Upper lobe of left lung (tissue), 6 donors: Measurements from ENCODE around the gene LRP1. TPM values are rescaled to one million over a fixed set of nuclear protein-coding genes. Genes with fewer than 3 reads are reported as not detected.

Experiments
- ATAC-seq, 2 donors: fragments of 200-7000 bp; cut with Tn5 transposase; one replicate each; pipeline ENCODE4 v1.9.1; 2022; ENCODE audit warnings: mild to moderate bottlenecking in 2 of 2, moderate library complexity in 2 of 2; ENCODE audit not compliant: low FRiP score in 2 of 2
- DNase-seq, 2 donors: peaks; one replicate each; pipeline ENCODE4 v3.0.0-alpha.2; 2019 to 2020
- H3K27ac ChIP-seq, 4 donors: fragments of 200-600 bp; sonication (generic); one replicate each; pipeline ENCODE4 v1.5.1; 2016 to 2019
- H3K27me3 ChIP-seq, 4 donors: fragments of 200-600 bp; sonication (generic); one replicate each; pipeline ENCODE4 v1.5.1; 2017 to 2019
- H3K36me3 ChIP-seq, 4 donors: fragments of 200-600 bp; sonication (generic); one replicate each; pipeline ENCODE4 v1.5.1; 2016 to 2019
- H3K4me1 ChIP-seq, 4 donors: fragments of 200-600 bp; sonication (generic); one replicate each; pipeline ENCODE4 v1.5.1; 2018 to 2019
- H3K4me3 ChIP-seq, 4 donors: fragments of 200-600 bp; sonication (generic); one replicate each; pipeline ENCODE4 v1.5.1; 2017 to 2019; ENCODE audit warnings: mild to moderate bottlenecking in 2 of 4, moderate library complexity in 1 of 4
- H3K9me3 ChIP-seq, 4 donors: fragments of 200-600 bp; sonication (generic); one replicate each; pipeline ENCODE4 v1.5.1; 2018 to 2019
- EP300 ChIP-seq, 4 donors: sonication (generic); formaldehyde crosslinking; IDR thresholded peaks; one replicate each; pipeline ENCODE4 v1.5.1; 2017; ENCODE audit warnings: antibody characterized with exemption in 4 of 4, control low read depth in 2 of 4
- POLR2A ChIP-seq, 4 donors: fragments of 450-650 bp; IDR thresholded peaks; one replicate each; pipeline ENCODE4 v1.5.1; 2016 to 2017; ENCODE audit warnings: antibody characterized with exemption in 4 of 4, mild to moderate bottlenecking in 2 of 4
- POLR2AphosphoS5 ChIP-seq, 2 donors: sonication (generic); formaldehyde crosslinking; IDR thresholded peaks; one replicate each; pipeline ENCODE4 v1.5.1; 2017; ENCODE audit warnings: antibody characterized with exemption in 2 of 2
- WGBS, 2 donors: methylation state at CpG; one replicate each; pipeline ENCODE4 v1.1.5; 2017 to 2018; 5-methylcytosine and 5-hydroxymethylcytosine counted together
- total RNA-seq, 6 donors: library from RNA; depleted of rRNA in 4 of 6; stranded (reverse); fragments of >200 nt in 4 of 6; gene quantifications; one replicate each; pipeline versions ENCODE4 v1.1.0 to v1.2.1, GENCODE V29; 2016 to 2021
- TF ChIP-seq, protein P1 (sequence below), 6 experiments: fragments of 450-650 bp in 4 of 6; fragments of 200-600 bp in 2 of 6; sonication (generic) in 2 of 6; IDR thresholded peaks; one replicate each; pipeline ENCODE4 v1.5.1; 2016 to 2019; ENCODE audit warnings: antibody characterized with exemption in 6 of 6
- donor health status: DM: no; HTN: no; CAD: no; lungs with moderate emphysema.
- donor health status: DM: no; HTN: yes; CAD: no; lungs with severe emphysema.

Gene LRP1
- total RNA-seq, 6 donors from 2014 or later, result 137 to 504 (median 308) TPM

DNA sequence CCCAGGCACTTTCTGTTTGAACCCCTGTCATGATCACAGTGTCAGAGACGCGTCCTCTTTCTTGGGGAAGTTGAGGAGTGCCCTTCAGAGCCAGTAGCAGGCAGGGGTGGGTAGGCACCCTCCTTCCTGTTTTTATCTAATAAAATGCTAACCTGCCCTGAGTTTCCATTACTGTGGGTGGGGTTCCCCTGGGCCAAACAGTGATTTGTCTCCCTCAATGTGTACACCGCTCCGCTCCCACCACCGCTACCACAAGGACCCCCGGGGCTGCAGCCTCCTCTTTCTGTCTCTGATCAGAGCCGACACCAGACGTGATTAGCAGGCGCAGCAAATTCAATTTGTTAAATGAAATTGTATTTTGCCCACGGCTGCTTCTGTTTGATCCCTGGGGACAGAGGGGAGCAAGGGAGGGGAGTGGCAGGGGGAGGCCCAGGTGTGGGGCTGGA lies 106.3 kb downstream of the LRP1 start:
- peak overlapping the region in 3 of 4 donors; percentile 17 to 55 (median 50) for H3K27ac ChIP-seq
- DNase-seq, result no peak
- H3K36me3 ChIP-seq, result peaks cover 0 to 40% (median 36%) of the 10 kb centered on the region in 4 donors
- TF ChIP-seq POLR2A (IDR thresholded peaks at IDR 0.05) (no peak), EP300 (IDR thresholded peaks at IDR 0.05) (no peak), POLR2AphosphoS5 (IDR thresholded peaks at IDR 0.05) (no peak)
- TF ChIP-seq, protein P1, sequence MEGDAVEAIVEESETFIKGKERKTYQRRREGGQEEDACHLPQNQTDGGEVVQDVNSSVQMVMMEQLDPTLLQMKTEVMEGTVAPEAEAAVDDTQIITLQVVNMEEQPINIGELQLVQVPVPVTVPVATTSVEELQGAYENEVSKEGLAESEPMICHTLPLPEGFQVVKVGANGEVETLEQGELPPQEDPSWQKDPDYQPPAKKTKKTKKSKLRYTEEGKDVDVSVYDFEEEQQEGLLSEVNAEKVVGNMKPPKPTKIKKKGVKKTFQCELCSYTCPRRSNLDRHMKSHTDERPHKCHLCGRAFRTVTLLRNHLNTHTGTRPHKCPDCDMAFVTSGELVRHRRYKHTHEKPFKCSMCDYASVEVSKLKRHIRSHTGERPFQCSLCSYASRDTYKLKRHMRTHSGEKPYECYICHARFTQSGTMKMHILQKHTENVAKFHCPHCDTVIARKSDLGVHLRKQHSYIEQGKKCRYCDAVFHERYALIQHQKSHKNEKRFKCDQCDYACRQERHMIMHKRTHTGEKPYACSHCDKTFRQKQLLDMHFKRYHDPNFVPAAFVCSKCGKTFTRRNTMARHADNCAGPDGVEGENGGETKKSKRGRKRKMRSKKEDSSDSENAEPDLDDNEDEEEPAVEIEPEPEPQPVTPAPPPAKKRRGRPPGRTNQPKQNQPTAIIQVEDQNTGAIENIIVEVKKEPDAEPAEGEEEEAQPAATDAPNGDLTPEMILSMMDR (IDR thresholded peaks at IDR 0.05), result no peak
- no peaks in the 10 kb centered on the region for H3K9me3 ChIP-seq
- no peak overlapping the region for H3K4me3 ChIP-seq
- peaks cover 29 to 44% (median 37%) of the 10 kb centered on the region in 4 donors for H3K4me1 ChIP-seq
- no peak for ATAC-seq
- 90 to 91% methylated on average over 10 of the region's 10 CpGs for WGBS, 2 donors
- peaks cover 0 to 16% (median 14%) of the 10 kb centered on the region in 4 donors for H3K27me3 ChIP-seq

DNA sequence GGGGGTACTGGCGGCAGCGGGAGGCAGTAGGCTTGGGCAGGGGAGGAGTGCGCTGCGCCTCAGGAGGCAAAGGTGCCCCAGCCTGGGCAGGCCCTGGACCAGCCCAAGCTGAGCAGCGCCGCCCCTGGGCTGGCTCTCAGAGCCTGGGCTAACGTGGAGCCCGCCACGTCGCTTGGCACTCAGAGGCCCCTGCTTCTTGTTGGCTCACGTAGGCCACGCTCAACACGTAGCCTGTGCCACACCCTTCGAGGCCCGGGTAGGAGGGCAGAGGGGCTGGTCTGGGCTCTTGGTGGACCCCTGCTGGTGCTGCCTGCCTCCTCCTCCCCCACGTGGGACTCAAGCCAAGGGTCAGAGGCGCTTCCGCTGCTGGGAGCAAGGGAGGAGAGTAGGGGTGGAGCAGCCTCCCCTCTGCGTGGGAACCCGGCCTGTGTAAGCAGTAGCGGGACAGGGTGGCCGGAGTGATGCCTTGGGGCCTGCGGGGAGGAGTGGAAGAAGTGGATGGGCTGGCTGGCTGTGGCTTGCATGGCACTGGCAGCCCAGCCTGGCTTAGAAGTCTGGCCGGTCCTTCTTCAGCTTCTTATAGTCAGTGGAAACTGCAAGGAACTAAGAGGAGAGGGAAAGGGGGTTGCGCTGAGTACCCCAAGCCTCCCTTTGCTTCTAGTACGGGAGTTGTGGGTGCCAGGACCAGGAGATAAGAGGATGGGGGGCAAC lies 106.9 kb downstream of the LRP1 start:
- Histone ChIP-seq H3K27ac (peak overlapping the region; percentile 17 to 67 (median 48)), H3K4me1 (peaks cover 32 to 45% (median 40%) of the 10 kb centered on the region in 4 donors), H3K9me3 (no peaks in the 10 kb centered on the region), H3K4me3 (peak overlapping the region in 2 of 4 donors; percentile 16 to 28), H3K27me3 (peaks cover 0 to 21% (median 18%) of the 10 kb centered on the region in 4 donors), H3K36me3 (peaks cover 0 to 40% (median 36%) of the 10 kb centered on the region in 4 donors)
- ATAC-seq (no peak), DNase-seq (peak in 1 of 2 donors; percentile 79)
- TF ChIP-seq EP300 (IDR thresholded peaks at IDR 0.05) (peak in 1 of 4 donors; percentile 12), POLR2A (IDR thresholded peaks at IDR 0.05) (no peak)
- TF ChIP-seq, protein P1 (IDR thresholded peaks at IDR 0.05), result no peak
- WGBS, 2 donors, result 72 to 87% methylated on average over 12 to 25 of the region's 26 CpGs

DNA sequence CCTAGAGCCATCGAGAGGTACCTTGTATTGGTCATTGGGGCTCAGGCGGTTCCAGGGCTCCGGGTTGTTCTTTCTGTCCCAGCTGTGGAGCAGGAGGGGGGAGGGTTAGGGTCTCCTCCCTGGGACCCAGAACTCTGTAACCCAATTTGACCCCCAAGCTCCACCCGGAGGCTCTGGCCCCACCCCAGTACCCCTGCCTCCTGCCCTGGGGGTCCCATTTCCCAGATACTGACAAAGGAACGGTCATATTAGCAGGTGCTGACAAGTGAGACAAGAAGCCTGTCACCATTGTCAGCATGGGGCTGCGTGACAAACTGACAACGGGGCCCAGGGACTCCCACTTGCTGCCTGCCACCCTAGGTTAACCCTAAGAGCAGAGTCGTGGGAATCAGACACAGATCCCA lies 107.4 kb downstream of the LRP1 start:
- Histone ChIP-seq H3K4me3 (peak overlapping the region in 2 of 4 donors; percentile 16 to 28), H3K27me3 (peaks cover 0 to 27% (median 22%) of the 10 kb centered on the region in 4 donors), H3K9me3 (no peaks in the 10 kb centered on the region), H3K36me3 (peaks cover 0 to 40% (median 36%) of the 10 kb centered on the region in 4 donors), H3K4me1 (peaks cover 32 to 45% (median 40%) of the 10 kb centered on the region in 4 donors), H3K27ac (peak overlapping the region in 3 of 4 donors; percentile 47 to 67 (median 50))
- DNase-seq, result no peak
- TF ChIP-seq POLR2A (IDR thresholded peaks at IDR 0.05), result no peak
- WGBS, 2 donors, result 58 to 61% methylated on average over 8 of the region's 8 CpGs
- ATAC-seq, result no peak

DNA sequence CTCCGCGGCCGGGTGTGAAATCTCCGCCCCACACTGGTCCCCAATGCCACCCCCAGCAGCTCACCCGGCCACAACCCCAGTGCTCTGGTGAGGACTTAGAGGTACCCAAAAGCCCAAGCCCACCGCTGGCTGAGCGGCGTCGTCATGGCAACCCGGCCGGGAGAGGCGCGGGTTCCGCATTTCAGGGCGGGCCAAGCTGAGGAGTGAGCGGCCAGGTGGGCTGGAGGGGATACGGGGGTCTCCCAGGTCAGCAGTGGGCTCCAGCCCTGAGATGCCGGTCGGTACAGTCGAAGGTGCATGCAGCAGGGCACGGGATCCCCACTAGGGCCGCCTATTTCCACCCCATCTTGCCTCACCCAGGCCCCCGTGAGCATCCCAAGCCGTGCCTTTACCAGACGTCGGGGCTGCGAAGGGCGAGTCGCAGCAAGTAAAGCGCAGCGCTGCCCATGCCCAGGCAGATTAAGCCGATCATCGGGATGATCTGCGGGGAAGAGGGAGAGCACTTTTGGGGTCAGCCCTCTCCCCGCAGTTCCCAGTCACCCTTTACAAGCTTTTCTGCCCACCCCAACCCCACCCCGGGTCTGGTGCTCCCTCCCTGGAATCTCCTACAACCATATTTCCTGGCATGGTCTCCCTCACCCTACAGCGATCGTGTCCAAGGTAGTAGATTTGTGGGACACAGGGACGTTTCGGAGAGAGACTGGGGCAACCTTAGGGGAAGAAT lies 108.1 kb downstream of the LRP1 start:
- peaks cover 0 to 33% (median 25%) of the 10 kb centered on the region in 4 donors for H3K27me3 ChIP-seq
- H3K4me3 ChIP-seq, result peak overlapping the region in 3 of 4 donors; percentile 9 to 28 (median 16)
- WGBS, 2 donors, result 22 to 37% methylated on average over 10 to 26 of the region's 40 CpGs
- no peaks in the 10 kb centered on the region for H3K9me3 ChIP-seq
- no peak for TF ChIP-seq EP300 (IDR thresholded peaks at IDR 0.05)
- TF ChIP-seq, protein P1 (IDR thresholded peaks at IDR 0.05), result no peak
- TF ChIP-seq POLR2AphosphoS5 (IDR thresholded peaks at IDR 0.05), result no peak
- TF ChIP-seq POLR2A (IDR thresholded peaks at IDR 0.05), result no peak
- H3K36me3 ChIP-seq, result peaks cover 0 to 38% (median 34%) of the 10 kb centered on the region in 4 donors
- peak overlapping the region in 3 of 4 donors; percentile 47 to 67 (median 50) for H3K27ac ChIP-seq
- peaks cover 35 to 44% (median 40%) of the 10 kb centered on the region in 4 donors for H3K4me1 ChIP-seq
- ATAC-seq (no peak), DNase-seq (peak in 1 of 2 donors; percentile 85)
